PC-9 (cell line): ENCODE results near the gene TMPRSS7. TPM values are rescaled to one million over a fixed set of nuclear protein-coding genes. Genes with fewer than 3 reads are reported as not detected.

ENCODE experiments used
- BruUV-seq: library from RNA; stranded (reverse); fragments of 400-500 nt; replicated peaks from 2 replicates; lab custom pipeline; 2021; lab: Mats Ljungman, UMichigan
- CTCF ChIA-PET: fragments of 300-600 bp; sonication (Branson Sonifier 250); formaldehyde crosslinking; loops from one replicate; lab custom pipeline; 2022; ENCODE audit warnings: antibody characterized with exemption; lab: Charles Lee
- POLR2A ChIA-PET: fragments of 300-600 bp; sonication (Branson Sonifier 250); formaldehyde crosslinking; loops from one replicate; lab custom pipeline; 2022; ENCODE audit warnings: antibody characterized with exemption; ENCODE audit not compliant: unreplicated experiment; lab: Charles Lee
- DNase-seq, 2 experiments: peaks; one replicate each; pipeline versions ENCODE4 v3.0.0 to v3.0.0-alpha.2; 2015 to 2022; ENCODE audit warnings: mixed read lengths in 1 of 2
- H2AFZ ChIP-seq: fragments of 200-600 bp; sonication (generic); 2 replicates; pipeline ENCODE4 v1.8.1; 2017; ENCODE audit warnings: antibody characterized with exemption
- H3F3A ChIP-seq: fragments of 200-600 bp; sonication (generic); 2 replicates; pipeline ENCODE4 v1.8.1; 2017; ENCODE audit warnings: antibody characterized with exemption, mild to moderate bottlenecking, low read depth; ENCODE audit not compliant: insufficient read depth
- H3K27ac ChIP-seq: fragments of 200-600 bp; sonication (generic); 2 replicates; pipeline ENCODE4 v1.6.1; 2016; ENCODE audit warnings: mixed run types
- H3K27me3 ChIP-seq: fragments of 200-600 bp; sonication (generic); 2 replicates; pipeline ENCODE4 v1.6.1; 2016; ENCODE audit warnings: low read depth, mixed run types; ENCODE audit not compliant: insufficient read depth
- H3K36me3 ChIP-seq: fragments of 200-600 bp; sonication (generic); 2 replicates; pipeline ENCODE4 v1.6.1; 2016; ENCODE audit warnings: low read depth, mixed run types
- H3K4me1 ChIP-seq: fragments of 200-600 bp; sonication (generic); replicated peaks from 2 replicates; pipeline ENCODE4 v1.6.1; 2016; ENCODE audit warnings: mixed run types; ENCODE audit not compliant: insufficient read depth
- H3K4me2 ChIP-seq: fragments of 200-600 bp; sonication (generic); 2 replicates; pipeline ENCODE4 v1.6.1; 2017; ENCODE audit warnings: mixed run types
- H3K4me3 ChIP-seq: fragments of 200-600 bp; sonication (generic); 2 replicates; pipeline ENCODE4 v1.6.1; 2016; ENCODE audit warnings: mixed run types
- H3K79me2 ChIP-seq: fragments of 200-600 bp; sonication (generic); 2 replicates; pipeline ENCODE4 v1.6.1; 2017; ENCODE audit warnings: low read depth, mixed run types
- H3K9me2 ChIP-seq: fragments of 200-600 bp; sonication (generic); 2 replicates; pipeline ENCODE4 v1.8.1; 2017; ENCODE audit warnings: mild to moderate bottlenecking; ENCODE audit not compliant: insufficient read depth
- H3K9me3 ChIP-seq: fragments of 200-600 bp; sonication (generic); 2 replicates; pipeline ENCODE4 v1.8.1; 2016; ENCODE audit warnings: low read depth; ENCODE audit not compliant: insufficient read depth
- H4K20me1 ChIP-seq: fragments of 200-600 bp; sonication (generic); 2 replicates; pipeline ENCODE4 v1.8.1; 2017; ENCODE audit not compliant: insufficient read depth
- CTCF ChIP-seq: fragments of 200-600 bp; sonication (generic); conservative IDR thresholded peaks from 2 replicates; pipeline ENCODE4 v1.6.1; 2017; ENCODE audit warnings: mixed run types, antibody characterized with exemption, mild to moderate bottlenecking, moderate library complexity
- EZH2 ChIP-seq: fragments of 200-600 bp; sonication (generic); IDR thresholded peaks from 2 replicates; pipeline ENCODE4 v1.8.0; 2017; ENCODE audit warnings: antibody characterized with exemption, low read depth
- intact Hi-C: fragments of 100-400 bp; cut with micrococcal nuclease; formaldehyde crosslinking; loops from one replicate; pipeline ENCODE4 v1.10.0; 2022; ENCODE audit not compliant: unreplicated experiment
- total RNA-seq: library from RNA; stranded (reverse); gene quantifications from 2 replicates; pipeline ENCODE4 v1.2.3, GENCODE V29; 2021

Gene TMPRSS7
- total RNA-seq, 1 experiment from 2014 or later: not detected

GRCh38 chr3:111999484-112000324 is 34.8 kb upstream of the TMPRSS7 start:
- Histone ChIP-seq H3K4me3 (no peak overlapping the region), H3K4me2 (no peak overlapping the region), H4K20me1 (no peaks in the 10 kb centered on the region), H3K36me3 (no peaks in the 10 kb centered on the region), H3K9me3 (peaks cover 4% of the 10 kb centered on the region; the same call in 1 of the 2 replicates), H3K4me1 (peaks cover 15% of the 10 kb centered on the region; the same call in 1 of the 2 replicates), H3K79me2 (no peaks in the 10 kb centered on the region), H3F3A (no peaks in the 10 kb centered on the region), H2AFZ (no peak overlapping the region), H3K27ac (no peak overlapping the region), H3K9me2 (no peaks in the 10 kb centered on the region), H3K27me3 (no peaks in the 10 kb centered on the region)
- BruUV-seq: no TSS peak
- CTCF ChIA-PET: interaction anchor here (0.5 to 1.0 kb wide), 2 partner anchors 12 to 14 kb away, joined by 3 to 5 read pairs; no protein-coding TSS in a partner anchor
- TF ChIP-seq CTCF: no peak
- no peak for TF ChIP-seq EZH2
- POLR2A ChIA-PET: interaction anchor here (0.7 kb wide), 1 partner anchor 21 kb away, joined by 4 read pairs; no protein-coding TSS in a partner anchor
- intact Hi-C loops: no loop called here
- no peak for DNase-seq

- H3K4me3 ChIP-seq: no peak overlapping the region
- H3K27me3 ChIP-seq: no peaks in the 10 kb centered on the region
- CTCF ChIA-PET: no interaction called here
- no peak for TF ChIP-seq EZH2
- no peak for TF ChIP-seq CTCF
- no peaks in the 10 kb centered on the region for H3K9me2 ChIP-seq
- intact Hi-C loops: no loop called here
- no peak overlapping the region for H2AFZ ChIP-seq
- H3K79me2 ChIP-seq: no peaks in the 10 kb centered on the region
- peaks cover 15% of the 10 kb centered on the region; the same call in 1 of the 2 replicates for H3K4me1 ChIP-seq
- no peak overlapping the region for H3K4me2 ChIP-seq
- DNase-seq: no peak
- H3K27ac ChIP-seq: no peak overlapping the region
- peaks cover 4% of the 10 kb centered on the region; the same call in 1 of the 2 replicates for H3K9me3 ChIP-seq
- no peaks in the 10 kb centered on the region for H4K20me1 ChIP-seq
- no peaks in the 10 kb centered on the region for H3K36me3 ChIP-seq
- BruUV-seq: no TSS peak
- POLR2A ChIA-PET: no interaction called here
- no peaks in the 10 kb centered on the region for H3F3A ChIP-seq
Measured at GRCh38 chr3:112000367-112000771, 34.2 kb upstream of the TMPRSS7 start.

DNA sequence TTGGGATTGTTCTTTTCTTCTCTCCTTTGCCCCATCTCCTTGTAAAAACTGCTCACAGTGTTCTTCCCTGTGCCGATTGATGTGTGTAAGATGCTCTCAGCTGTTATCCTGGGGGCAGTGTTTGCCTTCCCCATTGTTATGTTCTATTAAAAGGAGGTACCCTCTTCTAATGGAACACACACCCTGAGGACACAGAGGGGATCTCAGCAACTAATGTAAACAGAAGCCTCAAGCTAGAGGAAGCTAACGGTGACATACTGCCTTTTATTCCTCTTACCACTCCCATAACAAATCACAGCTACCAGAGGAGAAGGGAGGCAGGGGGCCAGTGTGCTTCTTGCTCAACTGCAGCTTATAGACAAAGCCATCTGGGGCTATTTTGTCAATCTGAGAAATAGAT is 33.6 kb upstream of the TMPRSS7 start:
- CTCF ChIA-PET: no interaction called here
- H3K27ac ChIP-seq: no peak overlapping the region
- H3F3A ChIP-seq: no peaks in the 10 kb centered on the region
- POLR2A ChIA-PET: no interaction called here
- H3K27me3 ChIP-seq: no peaks in the 10 kb centered on the region
- H3K36me3 ChIP-seq: no peaks in the 10 kb centered on the region
- DNase-seq: no peak
- no peaks in the 10 kb centered on the region for H3K79me2 ChIP-seq
- peaks cover 4% of the 10 kb centered on the region; the same call in 1 of the 2 replicates for H3K9me3 ChIP-seq
- no peak overlapping the region for H3K4me3 ChIP-seq
- H2AFZ ChIP-seq: no peak overlapping the region
- no peaks in the 10 kb centered on the region for H4K20me1 ChIP-seq
- no TSS peak for BruUV-seq
- H3K9me2 ChIP-seq: no peaks in the 10 kb centered on the region
- intact Hi-C loops: no loop called here
- TF ChIP-seq CTCF (no peak), EZH2 (no peak)
- no peak overlapping the region for H3K4me2 ChIP-seq
- H3K4me1 ChIP-seq: peaks cover 15% of the 10 kb centered on the region; the same call in 1 of the 2 replicates
